ENCODE measurements around the gene GRIA4. TPM values are rescaled to one million over a fixed set of nuclear protein-coding genes. Genes with fewer than 3 reads are reported as not detected.

Gene GRIA4
- total RNA-seq, 1 donor from 2014 or later: not detected

DNA sequence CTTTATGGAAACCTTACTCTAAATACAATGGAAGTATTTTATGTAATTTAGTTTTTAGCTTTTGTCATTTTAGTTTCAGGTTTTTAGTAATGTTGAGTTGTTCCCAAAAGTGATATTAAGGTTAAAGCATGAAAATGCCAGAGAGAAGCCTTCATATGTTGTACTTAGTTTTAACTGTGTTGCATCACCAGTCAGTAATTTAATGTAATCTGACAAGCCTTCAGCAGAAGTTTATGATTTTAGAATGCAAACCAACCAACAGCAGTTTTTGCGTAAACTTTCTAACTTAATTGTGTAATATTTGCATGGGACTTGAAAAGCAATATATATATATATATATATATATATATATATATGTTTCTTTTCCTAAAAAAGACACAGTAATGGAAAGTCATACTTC, 301.6 kb downstream of the GRIA4 start:
- DNase-seq (ENCODE audit: low read depth): no peak

DNA sequence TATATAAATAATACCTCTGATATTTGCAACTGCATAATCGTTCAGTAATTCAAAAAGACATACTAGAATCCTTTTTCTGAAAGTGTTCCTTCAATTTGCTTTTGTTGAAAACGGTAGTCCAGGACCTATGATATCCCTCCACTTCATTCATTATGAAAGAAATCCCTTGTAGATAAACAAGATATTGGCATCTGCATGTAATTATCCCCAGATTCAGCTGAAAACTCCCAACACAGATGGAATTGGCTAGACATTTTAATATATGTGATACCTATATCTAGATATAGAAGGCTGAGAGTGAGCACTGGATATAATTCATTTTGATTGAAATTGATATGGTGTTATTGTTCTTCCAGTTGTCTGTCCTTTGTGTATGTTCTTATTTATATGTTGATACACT, 302.8 kb downstream of the GRIA4 start:
- DNase-seq (ENCODE audit: low read depth): no peak

DNA sequence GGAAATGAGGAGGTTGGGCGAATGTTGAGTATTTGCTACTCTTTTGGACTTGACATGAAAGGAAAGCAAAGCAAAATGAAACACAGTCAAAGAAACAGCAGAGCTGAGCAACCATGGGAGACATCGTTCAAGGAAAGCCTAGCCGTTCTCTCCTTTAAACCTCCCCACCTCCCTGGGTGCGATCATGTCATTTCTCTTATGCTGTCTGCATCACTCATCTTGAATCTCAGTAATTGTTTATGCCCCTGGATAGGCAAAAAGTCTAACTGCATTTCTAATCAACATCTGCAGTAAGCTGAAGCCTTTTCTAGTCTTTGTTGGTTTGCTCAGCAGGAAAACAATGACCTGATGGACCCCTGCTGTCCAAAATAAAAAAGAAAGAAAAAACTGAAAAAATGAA, 305.1 kb downstream of the GRIA4 start:
- DNase-seq (ENCODE audit: low read depth): no peak

GRCh38 chr11:105918039-105918438, 308.2 kb downstream of the GRIA4 start:
- no peak for DNase-seq (ENCODE audit: low read depth)

- DNase-seq (ENCODE audit: low read depth): no peak
Observed at GRCh38 chr11:105918600-105918999, 308.7 kb downstream of the GRIA4 start.

GRCh38 chr11:105923252-105923651, 313.4 kb downstream of the GRIA4 start:
- DNase-seq (ENCODE audit: low read depth): no peak

GRCh38 chr11:105923807-105924206, 313.9 kb downstream of the GRIA4 start:
- no peak for DNase-seq (ENCODE audit: low read depth)

DNA sequence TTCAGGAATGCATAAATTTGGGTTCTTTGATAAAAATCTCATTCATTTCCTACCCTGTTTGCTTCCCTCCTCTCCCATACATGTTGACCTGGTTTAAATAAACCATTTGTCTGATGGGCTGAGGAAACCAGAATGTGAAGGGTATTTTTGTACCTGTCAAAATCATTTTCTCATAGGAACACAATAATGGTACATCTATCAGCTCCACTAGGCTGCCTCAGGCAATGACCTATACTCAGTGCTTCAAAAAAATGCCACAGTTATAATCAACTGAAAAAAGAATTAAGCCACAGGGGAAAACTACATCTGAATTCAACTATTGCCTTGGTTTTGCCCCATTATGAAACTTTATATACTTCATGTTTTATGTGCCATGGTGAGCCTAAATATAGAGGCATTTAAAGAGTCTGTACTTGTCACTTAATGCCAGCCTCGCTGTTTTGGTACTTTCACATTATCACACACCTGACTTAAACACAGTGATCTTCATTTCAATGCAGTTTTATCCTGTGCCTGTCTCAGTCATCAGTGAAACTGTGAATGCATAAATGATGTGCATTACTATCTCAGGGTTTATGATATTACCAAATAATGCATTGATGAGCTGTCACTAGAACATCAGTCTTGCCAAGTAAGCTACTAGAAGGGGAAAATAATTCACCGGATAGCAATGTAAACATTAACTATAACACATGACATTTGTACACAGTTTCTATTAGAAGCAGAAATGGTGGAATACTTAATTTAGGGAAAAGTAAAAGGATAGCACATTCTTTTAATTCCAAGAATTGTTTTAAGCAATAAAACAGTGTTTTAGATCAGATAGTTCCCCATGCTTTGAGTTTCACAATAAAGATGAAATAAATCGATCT, 319.4 kb downstream of the GRIA4 start:
- no peak for DNase-seq (ENCODE audit: low read depth)

GRCh38 chr11:105933695-105934094, 323.8 kb downstream of the GRIA4 start:
- DNase-seq (ENCODE audit: low read depth): no peak

- DNase-seq (ENCODE audit: low read depth): peak; percentile 33
Observed at GRCh38 chr11:105935791-105936190, 325.9 kb downstream of the GRIA4 start.

- peak; percentile 13 for DNase-seq (ENCODE audit: low read depth)
Observed at GRCh38 chr11:105937331-105937730, 327.5 kb downstream of the GRIA4 start.

GRCh38 chr11:105937738-105938137, 327.9 kb downstream of the GRIA4 start:
- no peak for DNase-seq (ENCODE audit: low read depth)

GRCh38 chr11:105942921-105943320, 333.0 kb downstream of the GRIA4 start:
- DNase-seq (ENCODE audit: low read depth): no peak

GRCh38 chr11:105948918-105949590, 339.2 kb downstream of the GRIA4 start:
- no peak for DNase-seq (ENCODE audit: low read depth)

GRCh38 chr11:105953886-105954285, 344.0 kb downstream of the GRIA4 start:
- no peak for DNase-seq (ENCODE audit: low read depth)

DNA sequence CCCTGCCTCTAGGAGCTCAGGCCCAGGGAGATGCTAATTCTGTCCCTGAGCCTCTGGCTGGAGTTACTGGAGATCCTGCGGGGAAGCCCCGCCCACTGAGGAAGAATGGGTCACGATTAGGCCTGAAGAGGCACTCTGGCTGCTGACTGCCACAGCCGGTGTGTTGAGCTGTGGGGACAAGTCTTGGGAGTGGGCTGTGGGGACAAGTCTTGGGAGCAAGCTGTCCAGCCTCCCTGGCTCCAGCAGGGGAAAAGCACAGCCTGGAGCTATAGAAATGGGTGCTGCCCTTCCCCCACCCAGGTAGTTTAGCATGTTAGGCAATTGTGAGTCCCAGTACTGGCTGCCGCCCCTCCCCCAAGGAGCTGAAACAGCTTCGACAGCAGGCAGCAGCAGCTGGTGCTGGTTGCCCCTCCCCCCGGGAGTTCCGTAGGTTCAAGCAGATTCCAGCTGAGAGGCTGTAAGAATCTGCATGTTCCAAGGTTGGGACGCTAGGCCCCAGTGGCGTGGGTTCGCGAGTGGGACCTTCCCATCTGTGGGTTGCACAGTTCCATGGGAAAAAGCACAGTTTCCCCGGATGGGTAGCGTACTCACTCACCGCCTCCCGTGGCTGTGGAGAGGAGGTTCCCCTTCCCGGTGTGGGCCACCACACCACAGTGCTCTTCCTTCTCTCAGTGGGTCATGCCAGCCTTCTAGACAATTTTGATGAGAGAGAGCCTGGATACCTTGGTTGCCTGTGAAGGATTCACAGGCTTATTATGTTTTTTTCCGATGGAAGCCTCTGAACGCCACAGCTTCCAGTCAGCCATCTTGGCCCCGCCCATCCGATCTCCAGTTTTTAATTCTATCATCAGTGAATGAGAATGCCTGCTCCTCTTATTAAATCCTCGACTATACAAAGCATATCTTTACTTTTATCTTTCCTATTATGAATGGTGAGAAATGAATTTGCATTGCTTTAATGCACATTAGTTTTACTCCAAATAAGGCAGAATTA, 350.7 kb downstream of the GRIA4 start:
- peak; percentile 18 for DNase-seq (ENCODE audit: low read depth)

- DNase-seq (ENCODE audit: low read depth): peak; percentile 5
Observed at GRCh38 chr11:105968021-105968697, 358.3 kb downstream of the GRIA4 start.

DNA sequence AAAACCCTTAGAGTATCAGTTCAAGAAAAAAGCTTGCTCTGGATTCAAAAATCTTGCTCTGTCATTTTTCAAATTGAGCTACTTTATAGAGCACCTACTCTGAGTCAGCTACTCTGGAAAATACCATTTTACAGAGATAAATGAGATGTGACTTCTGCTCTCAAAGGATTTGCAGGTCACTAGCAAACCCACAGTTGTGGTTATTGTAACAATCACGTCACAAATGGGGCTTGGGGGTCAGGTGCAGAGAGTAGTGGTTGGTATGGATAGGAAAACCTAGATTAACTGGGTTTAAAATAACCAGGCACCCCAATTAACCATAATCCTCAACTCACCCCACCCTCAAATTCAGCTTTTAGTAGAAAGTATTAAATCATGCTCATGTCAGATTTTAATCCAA, 359.9 kb downstream of the GRIA4 start:
- DNase-seq (ENCODE audit: low read depth): no peak

GRCh38 chr11:105975128-105975527, 365.3 kb downstream of the GRIA4 start:
- no peak for DNase-seq (ENCODE audit: low read depth)

DNA sequence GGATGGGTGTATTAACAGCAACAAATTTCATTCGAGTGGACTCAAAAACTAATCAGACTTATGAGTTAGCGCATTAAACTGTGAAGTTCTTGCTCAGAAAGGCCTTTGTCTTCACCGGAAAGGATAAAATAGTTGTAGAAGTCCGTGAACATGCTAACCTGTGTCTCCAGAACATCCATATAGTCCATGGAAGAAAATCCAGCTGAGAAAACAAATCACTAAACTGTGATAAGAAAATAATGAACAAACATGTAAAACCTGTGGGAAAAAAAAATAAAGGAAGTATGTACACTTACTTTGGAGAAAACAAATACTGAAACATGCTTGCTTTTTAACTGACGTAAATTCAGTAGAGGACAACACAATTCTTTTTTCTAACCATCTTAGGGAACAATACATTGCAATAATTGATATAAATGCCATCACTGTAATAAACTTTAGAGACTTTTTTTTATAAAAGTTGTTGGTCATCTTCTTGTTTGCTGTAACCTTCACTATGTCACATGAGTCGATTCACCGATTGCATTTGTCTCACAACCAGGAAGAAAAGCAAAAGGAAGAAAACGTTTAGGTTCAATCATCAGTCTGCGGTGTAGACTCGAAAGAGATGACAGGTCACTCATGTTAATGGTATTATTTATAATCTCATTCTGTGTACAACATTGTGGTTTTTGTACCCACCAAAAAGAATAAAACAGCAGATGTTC, 370.3 kb downstream of the GRIA4 start:
- DNase-seq (ENCODE audit: low read depth): no peak

All from myocyte (in vitro differentiated cells).